HT1080 (cell line): Measurements from ENCODE around the gene NEMF. TPM values are rescaled to one million over a fixed set of nuclear protein-coding genes. Genes with fewer than 3 reads are reported as not detected.
"Not testable (repeated sequence)": the region's sequence is repeated elsewhere in the genome, so short reads cannot be mapped to it uniquely, and the experiment has no call there.

ENCODE experiments used
- DNase-seq: peaks from one replicate; pipeline ENCODE4 v3.0.0-alpha.2; 2015; ENCODE audit warnings: low read depth
- total RNA-seq: library from RNA; depleted of rRNA; stranded (reverse); fragments of >200 nt; shearing (Covaris generic); gene quantifications from 2 replicates; pipeline ENCODE4 v1.2.3, GENCODE V29; 2014

NEMF gene
- total RNA-seq, 1 experiment from 2014 or later, result 38.6 TPM

DNA sequence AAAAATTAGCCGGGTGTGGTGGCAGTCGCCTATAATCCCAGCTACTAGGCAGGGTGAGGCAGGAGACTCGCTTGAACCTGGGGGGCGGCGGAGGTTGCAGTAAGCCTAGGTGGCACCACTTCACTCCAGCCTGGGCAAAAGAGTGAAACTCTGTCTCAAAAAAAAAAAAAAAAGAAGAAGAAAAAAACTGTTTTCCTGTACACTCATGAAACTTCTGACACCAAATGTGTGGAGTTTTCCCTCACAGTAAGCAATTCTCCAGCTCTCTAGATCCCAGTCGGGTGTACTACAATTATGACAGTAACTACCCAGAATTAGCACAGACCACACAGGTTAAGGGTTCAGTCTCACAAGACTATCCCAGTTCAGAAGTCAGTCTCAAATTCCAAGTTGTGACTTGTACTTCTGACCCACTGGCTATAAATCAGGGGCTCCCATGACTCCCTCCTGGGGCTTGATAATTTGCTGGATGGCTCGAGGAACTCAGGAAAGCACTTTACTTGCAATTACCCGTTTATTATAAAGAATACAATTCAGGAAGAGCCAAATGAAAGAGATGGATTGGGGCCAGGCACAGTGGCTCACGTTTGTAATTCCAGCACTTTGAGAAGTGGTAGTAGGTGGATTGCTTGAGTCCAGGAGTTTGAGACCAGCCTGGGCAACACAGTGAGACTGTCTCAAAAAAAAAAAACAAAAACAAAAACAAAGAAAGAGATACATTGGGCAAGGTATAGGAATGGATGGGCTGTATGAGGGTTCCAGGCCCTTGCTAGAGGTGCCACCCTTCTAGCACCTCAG lies 27.9 kb upstream of the NEMF start:
- peak; percentile 48 for DNase-seq

DNA sequence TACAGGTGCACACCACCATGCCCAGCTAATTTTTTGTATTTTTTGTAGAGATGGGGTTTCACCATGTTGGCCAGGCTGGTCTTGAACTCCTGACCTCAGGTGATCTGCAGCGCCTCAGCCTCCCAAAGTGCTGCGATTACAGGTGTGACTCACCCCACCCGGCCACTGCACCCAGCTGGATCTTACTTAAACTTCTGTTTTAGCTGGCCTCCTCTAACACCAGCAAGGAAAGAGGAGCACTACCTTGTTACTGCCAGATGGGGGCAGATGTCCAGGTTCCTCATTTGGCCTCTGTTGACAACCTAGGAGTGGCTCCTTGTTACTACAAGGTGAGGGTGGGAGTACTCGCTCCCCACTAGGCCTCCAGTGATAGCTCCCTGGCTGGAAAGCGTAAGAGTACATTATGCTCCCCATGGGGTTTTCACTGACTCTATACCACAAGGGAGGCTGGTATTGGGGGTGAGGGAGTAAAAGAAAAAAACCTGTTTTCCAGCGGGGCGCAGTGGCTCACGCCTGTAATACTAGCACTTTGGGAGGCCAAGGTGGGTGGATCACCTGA lies 27.1 kb upstream of the NEMF start:
- peak; percentile 68 for DNase-seq

DNA sequence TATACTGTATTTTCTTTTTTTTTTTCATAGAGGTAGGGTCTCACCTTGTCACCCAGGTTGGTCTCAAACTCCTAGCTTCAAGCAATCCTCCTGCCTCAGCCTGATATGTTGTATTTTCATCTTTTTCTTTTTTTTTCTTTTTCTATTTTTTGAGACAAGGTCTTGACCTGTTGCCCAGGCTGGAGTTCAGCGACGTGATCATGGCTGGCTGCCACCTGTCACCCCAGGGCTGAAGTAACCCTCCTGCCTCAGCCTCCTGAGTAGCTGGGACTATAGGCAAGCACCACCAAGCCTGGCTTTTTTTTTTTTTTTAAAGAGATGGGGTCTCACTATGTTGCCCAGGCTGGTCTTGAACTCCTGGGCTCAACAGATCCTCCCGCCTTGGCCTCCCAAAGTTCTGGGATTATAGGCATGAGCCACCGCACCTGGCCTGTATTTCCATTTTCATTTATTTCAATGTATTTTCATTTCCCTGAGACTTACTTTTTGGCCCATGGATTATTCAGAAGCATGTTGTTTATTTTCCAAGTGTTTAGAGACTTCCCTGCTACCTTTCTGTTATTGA lies 24.1 kb upstream of the NEMF start:
- no peak for DNase-seq

DNA sequence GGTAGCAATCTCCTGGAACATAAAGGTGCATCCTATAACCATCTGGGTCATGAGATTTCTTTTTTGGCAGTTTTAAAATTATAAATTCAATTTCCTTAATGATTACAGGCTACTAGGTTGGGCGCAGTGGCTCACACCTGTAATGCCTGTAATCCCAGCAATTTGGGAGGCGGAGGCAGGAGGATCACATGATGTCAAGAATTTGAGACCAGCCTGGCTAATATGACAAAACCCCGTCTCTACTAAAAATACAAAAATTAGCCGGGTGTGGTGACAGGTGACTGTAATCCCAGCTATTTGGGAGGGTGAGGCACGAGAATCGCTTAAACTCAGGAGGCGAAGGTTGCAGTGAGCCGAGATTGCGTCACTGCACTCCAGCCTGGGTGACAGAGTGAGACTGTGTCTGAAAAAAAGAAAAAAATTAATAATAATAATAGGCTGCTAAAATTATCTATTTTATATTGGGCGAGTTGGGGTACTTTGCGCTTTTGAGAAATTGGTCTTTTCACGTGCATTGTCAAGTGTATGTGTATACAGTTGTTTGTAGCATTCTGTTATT lies 23.1 kb upstream of the NEMF start:
- no peak for DNase-seq

DNA sequence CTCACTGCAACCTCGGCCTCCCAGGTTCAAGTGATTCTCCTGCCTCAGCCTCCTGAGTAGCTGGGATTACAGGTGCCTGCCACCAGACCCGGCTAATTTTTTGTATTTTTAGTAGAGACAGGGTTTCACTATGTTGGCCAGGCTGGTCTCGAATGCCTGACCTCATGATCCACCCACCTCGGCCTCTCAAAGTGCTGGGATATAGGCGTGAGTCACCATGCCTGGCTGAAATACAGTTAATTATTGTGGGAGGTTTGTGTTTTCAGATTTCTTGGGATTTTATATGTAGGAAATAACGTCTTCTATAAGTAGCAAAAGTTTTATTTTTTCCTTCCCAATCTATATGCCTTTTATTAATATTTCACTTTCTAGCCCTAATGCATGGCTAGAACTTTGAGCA lies 21.0 kb upstream of the NEMF start:
- DNase-seq, result not testable (repeated sequence)

DNA sequence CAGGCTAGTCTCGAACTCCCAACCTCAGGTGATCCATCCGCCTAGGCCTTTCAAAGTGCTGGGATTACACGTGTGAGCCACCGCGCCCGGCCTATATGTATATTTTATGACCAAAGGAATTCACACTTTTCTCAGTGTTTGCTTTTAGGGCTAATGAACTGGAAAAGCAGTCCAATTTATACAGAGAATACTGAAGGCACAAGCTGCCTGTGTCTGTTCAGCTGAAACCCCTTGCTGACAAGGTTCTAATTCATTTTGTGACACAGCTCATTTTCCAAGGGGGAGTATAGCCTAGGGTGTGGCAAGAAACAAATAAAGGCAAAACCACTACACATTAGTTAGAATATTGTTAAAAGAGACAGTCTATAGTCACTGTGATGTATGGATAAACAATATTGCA lies 18.3 kb upstream of the NEMF start:
- DNase-seq, result no peak

DNA sequence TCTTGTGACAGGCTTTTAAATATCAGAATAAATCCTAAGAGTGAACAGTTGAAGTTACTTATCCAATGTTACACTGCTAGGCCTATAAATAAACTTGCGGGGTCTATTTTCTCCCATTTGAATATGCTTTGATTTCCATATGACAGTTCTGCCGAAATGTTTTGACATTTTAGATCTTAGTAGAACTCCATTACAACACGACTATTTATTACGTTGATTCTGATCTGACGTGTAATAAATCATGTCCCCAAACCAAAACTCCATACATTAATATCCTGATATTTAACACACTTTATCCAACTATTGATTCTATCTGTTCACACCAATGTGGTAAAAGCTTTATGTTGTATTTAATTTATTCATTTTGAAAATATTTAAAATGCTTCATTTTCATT lies 16.1 kb upstream of the NEMF start:
- DNase-seq, result no peak

DNA sequence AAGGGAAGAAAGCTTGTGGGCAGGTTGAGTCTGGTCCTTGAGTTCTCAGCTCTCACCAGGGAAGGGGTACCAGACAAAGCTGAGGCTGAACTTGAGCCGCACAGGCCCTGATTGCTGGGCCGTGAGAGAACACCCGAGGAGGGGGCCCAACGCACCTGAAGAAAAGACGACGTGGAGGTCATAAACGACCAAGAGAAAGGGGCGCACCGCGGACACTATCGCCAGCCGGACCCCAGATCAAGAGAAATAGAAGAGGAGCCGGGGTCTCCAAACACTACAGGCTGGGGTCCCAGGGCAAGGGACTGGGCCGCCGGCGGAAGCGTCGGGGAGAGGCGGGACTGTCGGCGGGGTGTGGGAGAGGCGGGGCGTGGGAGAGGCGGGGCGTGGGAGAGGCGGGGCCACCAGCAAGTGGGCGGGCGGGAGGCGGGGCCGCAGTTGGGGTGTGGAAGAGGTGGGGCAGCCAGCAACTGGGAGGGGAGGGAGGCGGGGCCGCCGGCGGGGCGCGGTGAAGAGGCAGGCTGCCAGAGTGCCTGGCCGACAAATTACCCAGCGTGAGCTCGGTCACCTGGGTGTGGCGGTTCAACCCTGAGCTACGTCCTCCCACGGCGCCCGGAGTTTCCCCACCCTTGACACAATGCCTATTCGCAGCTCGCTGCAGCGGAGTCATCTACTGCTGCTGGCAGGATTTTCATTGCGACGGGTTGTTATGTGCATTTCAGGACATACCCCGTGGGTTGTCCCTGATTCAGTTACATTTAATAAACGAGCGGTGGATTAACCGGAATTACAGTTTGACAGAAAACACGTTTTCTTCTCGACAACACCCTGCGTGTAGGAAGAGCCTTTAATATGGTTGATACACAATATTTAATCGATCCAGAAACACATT lies 15.5 kb upstream of the NEMF start:
- DNase-seq, result peak; percentile 96

DNA sequence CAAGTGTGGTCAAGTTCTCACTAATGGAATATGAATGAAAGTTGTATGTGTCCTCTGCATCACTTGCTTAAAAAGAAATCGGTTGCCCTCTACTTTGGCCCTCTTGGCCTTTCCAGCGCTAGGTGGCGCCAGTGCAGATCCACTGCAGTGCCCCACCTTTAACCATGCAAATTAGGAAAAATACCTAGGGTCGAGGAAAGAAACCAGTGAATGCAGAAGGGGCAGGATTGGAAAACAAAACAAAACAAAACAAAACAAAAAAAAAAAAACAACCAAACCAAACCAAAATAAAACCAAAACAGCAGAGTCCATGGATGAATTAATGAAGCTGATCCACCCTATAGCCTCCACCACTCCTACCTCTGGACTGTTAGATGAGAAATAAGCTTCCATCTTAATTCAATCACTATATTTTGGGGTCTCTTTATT lies 12.9 kb upstream of the NEMF start:
- DNase-seq, result peak; percentile 72

DNA sequence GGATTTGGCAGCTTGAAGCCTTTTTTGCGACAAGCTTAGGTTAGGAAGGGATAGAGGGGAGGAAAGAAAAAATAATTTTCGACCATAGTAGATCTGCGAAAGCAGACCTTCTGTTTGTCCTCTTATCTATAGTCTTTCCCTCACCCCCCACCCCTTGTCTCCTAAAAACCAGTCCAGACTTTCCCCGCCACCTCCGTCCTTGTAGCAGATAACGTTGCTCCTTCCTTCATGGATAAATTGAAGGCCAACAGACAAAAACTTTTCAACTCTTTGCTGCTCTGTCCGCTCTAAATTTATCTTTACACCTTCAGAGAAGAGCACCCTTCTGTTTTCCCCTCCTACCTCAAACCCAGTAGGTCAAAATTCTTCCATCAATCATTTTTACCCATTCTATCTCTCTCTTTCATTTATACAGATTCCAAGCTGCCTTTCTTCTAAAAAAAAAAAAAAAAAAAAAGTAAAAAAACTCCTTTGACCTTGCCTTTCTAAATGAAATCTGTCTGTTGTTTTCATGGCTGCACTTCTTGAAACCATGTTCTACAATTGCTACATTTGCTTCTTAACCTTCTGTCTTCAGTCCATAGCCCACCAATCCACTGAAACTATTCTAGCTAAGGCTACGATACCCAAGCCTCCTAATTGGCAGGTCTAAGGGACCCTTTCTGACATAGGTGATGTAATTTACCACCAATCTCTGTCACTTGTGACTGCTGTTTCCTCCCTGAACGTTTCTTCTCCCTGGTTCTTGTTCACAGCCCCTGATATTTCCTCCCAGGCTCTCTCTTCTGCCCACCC lies 11.1 kb upstream of the NEMF start:
- DNase-seq, result no peak

DNA sequence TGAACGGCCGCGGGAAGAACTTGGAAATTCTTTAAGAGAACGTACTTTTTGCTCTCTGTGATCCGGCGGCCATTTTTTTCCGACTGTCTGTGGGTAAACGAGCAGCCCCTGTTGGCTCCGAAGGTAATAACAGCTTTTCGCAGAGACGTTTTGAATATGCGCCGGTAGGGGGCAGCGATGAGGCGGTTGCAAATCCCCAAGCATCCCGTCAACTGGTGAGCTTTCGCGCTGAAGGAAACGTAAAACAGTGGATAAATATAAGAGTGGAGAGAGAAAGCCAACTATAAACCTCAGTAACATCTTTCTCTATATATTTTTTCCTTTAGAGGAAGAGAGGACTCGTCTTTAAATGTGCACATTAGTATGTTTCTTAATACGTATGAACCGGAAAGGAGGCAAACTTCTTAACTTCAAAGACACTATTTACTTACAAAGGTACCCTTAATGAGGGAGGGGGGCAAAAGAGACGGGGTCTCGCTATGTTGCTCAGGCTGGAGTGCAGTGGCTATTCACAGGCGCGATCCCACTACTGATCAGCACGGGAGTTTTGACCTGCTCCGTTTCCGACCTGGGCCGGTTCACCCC lies 9.6 kb upstream of the NEMF start:
- DNase-seq, result peak; percentile 93

DNA sequence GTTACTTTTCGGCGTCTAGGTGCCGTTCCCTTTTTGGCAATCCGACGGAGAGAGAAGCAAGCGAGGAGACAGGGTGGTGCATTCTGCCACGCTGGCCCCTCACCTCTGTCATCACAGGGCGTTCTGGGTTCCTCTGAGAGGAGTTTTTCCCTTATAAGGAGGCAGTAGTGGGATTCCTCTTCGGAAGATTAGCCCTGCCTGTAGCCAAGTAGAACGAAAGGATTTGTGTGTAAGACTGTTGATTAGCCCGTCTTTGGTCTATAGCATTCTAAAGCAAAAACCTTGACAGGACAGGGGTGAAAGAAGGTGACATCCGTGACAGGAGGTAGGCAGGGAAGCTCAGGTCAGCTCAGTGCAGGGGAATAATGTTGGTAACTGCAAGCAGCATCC lies 9.1 kb upstream of the NEMF start:
- peak; percentile 78 for DNase-seq

DNA sequence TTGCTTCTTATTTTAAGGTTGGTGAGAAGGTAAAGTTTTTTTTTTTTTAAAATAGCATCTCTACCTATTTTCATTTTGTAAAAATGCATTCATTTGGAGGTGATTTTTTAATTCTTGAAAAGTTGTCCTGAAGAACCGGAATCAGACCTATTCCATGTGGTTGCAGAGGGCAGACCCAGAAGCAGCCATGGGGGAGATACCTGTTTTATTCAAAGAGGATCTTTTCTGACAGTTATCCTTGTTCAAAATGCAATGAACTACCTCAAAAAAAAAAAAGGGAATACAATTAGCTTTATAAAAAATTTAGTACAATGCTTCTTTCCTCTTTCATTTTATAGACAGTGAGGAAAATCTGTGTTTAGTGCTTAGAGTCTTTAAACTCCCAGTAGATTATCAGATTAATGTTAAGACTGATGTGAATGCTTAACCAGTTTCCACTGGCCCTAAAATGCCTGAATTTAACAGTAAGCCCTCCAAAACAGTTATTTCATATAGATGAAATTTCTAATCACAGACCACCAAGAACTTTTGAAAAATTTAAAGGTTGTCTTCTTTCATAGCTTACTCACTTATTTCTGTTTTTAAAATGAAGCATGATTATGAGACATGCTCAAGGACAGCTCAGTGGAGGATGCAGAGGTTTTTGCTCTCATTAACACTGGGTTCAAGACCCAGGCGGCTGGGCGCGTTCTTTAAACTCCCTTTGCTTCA lies 8.6 kb upstream of the NEMF start:
- no peak for DNase-seq

DNA sequence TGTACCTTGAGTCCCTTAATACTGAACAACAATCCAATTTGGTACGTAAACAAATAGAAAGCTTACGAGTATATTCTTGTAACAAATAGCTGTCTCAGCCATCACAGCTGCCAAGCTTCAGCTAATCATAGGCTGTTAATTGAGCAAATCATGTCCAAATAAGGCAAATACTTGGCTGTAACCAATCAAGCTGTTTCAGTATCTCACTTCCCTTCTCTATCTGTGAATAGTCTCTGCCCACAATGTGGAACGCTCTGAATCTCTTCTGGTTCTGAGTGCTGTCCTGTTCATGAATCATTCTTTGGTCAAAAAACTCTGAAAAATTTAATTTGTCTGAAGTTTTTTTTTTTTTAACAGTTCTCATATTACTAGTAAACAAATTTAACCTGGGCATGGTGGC lies 5.8 kb upstream of the NEMF start:
- DNase-seq, result no peak

DNA sequence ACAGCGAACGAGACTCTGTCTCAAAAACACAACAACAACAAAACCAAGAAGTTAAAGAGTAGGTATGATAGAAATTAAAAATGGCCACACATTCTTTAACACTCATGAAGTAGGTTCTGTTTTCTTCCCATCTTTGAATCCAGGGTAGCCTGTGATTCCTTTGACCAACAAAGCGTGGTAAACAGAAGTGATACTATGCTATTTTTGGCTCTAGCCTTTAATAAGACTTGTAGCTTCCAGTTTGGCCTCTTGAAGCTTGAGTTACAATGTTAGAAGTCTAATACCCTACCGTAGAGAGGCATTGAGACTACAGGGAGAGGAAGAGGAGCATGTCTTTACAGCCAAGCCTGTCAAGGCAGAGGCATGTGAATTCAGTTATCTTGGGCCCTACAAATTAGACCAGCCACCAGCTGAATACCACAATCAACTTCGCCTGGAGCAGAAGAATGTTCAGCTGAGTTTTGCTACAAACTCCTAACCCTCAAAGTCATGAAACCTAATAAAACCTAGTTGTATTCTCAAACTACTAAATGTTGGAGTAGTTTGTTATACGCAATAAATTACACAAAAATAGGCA lies 4.9 kb upstream of the NEMF start:
- DNase-seq, result no peak

DNA sequence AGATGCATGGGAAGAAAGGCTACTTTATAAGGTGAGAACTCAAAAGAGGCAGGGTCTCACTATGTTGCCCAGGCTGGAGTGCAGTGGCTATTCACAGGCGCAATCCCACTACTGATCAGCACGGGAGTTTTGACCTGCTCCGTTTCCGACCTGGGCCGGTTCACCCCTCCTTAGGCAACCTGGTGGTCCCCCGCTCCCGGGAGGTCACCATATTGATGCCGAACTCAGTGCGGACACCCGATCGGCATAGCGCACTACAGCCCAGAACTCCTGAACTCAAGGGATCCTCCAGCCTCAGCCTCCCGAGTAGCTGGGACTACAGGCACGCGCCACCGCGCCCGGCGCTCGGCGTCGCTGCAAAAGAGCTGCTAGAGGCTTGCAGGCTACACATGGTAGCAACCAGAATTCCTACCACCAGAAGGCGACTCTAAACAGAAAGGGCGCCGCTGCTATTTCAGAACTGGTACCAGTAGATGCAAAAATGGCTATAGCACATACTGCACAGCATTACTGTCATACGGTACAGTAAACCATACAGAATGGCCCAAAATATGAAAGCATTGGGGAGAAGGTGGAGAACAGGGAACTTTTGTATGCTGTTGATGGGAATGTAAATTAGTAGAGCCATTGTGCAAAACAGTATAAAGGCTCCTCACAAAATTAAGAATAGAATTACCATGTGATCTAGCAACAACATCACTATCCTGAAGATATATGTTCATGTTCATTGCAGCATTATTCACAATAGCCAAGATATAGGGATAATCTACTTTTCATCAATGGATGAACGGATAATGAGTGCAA lies 1.2 kb upstream of the NEMF start:
- DNase-seq, result peak; percentile 58

DNA sequence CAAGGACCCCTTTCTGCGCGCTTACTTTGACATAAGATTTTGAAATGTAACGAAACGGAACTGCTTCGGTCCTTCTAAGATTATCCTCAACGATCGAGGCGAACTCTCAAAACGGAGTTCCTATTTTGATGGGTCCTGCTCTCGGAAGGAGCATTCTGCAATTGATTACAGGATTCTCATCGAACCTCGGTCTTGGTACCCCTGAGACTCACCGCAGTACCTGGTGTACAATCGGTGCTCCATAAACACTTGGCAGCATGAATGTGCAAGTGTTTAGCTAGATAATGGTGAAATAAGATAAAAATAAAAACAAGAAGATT lies 530 bp upstream of the NEMF start:
- no peak for DNase-seq

DNA sequence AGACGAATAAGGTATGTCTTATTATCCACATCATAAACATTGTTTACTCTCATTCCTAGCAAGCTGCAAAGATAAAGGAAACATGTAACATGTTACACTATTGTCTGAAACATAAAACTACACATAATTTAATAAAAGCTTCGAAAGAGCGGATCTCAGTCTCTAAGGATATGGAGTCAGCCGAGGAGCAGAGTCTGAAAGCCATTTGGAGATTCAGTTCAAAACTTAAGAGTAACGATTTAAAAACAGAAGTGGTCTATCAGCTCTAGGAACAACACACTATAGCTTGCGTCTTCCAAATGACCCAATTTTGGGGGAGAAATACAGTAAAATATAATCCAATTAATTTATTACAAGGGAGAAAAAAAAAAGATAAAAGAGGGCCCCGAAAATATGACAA lies 775 bp downstream of the NEMF start:
- no peak for DNase-seq
